Suprapubic skin (tissue), 4 donors: ENCODE results near the gene NAA35. TPM values are rescaled to one million over a fixed set of nuclear protein-coding genes. Genes with fewer than 3 reads are reported as not detected.
A peak's percentile ranks its signal among the peaks of the same experiment; 100 is the strongest.
"Not testable (repeated sequence)": the region's sequence is repeated elsewhere in the genome, so short reads cannot be mapped to it uniquely, and the experiment has no call there.

Experiments used
- DNase-seq, 2 donors: peaks; one replicate each; pipeline ENCODE4 v3.0.0-alpha.2; 2019; ENCODE audit warnings: low spot score in 2 of 2
- H3K27ac ChIP-seq: fragments of 200-600 bp; sonication (generic); one replicate; pipeline ENCODE4 v1.5.1; 2019
- H3K27me3 ChIP-seq: fragments of 200-600 bp; sonication (generic); one replicate; pipeline ENCODE4 v1.5.1; 2019
- H3K36me3 ChIP-seq: fragments of 200-600 bp; sonication (generic); one replicate; pipeline ENCODE4 v1.5.1; 2019
- H3K4me1 ChIP-seq: fragments of 200-600 bp; sonication (generic); one replicate; pipeline ENCODE4 v1.5.1; 2019
- H3K4me3 ChIP-seq: fragments of 200-600 bp; sonication (generic); one replicate; pipeline ENCODE4 v1.5.1; 2019; ENCODE audit warnings: mild to moderate bottlenecking
- H3K9me3 ChIP-seq: fragments of 200-600 bp; sonication (generic); one replicate; pipeline ENCODE4 v1.5.1; 2019
- CTCF ChIP-seq, 2 donors: fragments of 200-600 bp in 1 of 2; fragments of 450-650 bp in 1 of 2; sonication (generic) in 1 of 2; IDR thresholded peaks; one replicate each; pipeline ENCODE4 v1.5.1; 2016 to 2019; ENCODE audit warnings: antibody characterized with exemption in 2 of 2, mild to moderate bottlenecking in 1 of 2, moderate library complexity in 1 of 2
- EP300 ChIP-seq: sonication (generic); formaldehyde crosslinking; IDR thresholded peaks from one replicate; pipeline ENCODE4 v1.6.1; 2017; ENCODE audit warnings: antibody characterized with exemption
- POLR2A ChIP-seq, 2 donors: fragments of 450-650 bp; IDR thresholded peaks; one replicate each; pipeline ENCODE4 v1.6.1; 2017; ENCODE audit warnings: antibody characterized with exemption in 2 of 2, mild to moderate bottlenecking in 2 of 2, moderate library complexity in 2 of 2
- POLR2AphosphoS5 ChIP-seq, 3 donors: sonication (generic); formaldehyde crosslinking; IDR thresholded peaks; one replicate each; pipeline ENCODE4 v1.6.1; 2017; ENCODE audit warnings: antibody characterized with exemption in 3 of 3
- WGBS: methylation state at CpG from one replicate; pipeline ENCODE4 v1.1.5; 2018; 5-methylcytosine and 5-hydroxymethylcytosine counted together
- total RNA-seq, 4 donors: library from RNA; depleted of rRNA; stranded (reverse); fragments of >200 nt; gene quantifications; one replicate each; pipeline ENCODE4 v1.1.0, GENCODE V29; 2016

The NAA35 gene
- total RNA-seq, 4 donors from 2014 or later: 10.5 to 29.2 (median 13.2) TPM

- no peak overlapping the region for H3K4me3 ChIP-seq
- 79% methylated on average over 7 of the region's 7 CpGs for WGBS
- no peak for DNase-seq
- no peaks in the 10 kb centered on the region for H3K36me3 ChIP-seq
- peaks cover 4% of the 10 kb centered on the region for H3K4me1 ChIP-seq
- H3K27ac ChIP-seq: no peak overlapping the region
- no peaks in the 10 kb centered on the region for H3K9me3 ChIP-seq
- TF ChIP-seq CTCF (IDR thresholded peaks at IDR 0.05) (no peak), POLR2A (IDR thresholded peaks at IDR 0.05) (no peak), POLR2AphosphoS5 (IDR thresholded peaks at IDR 0.05) (no peak), EP300 (no peak)
- no peaks in the 10 kb centered on the region for H3K27me3 ChIP-seq
Observed at GRCh38 chr9:85917756-85918155, 23.2 kb upstream of the NAA35 start.

GRCh38 chr9:85925493-85925892, 15.5 kb upstream of the NAA35 start:
- no peak for TF ChIP-seq EP300
- no peak for TF ChIP-seq POLR2AphosphoS5 (IDR thresholded peaks at IDR 0.05)
- no peak for TF ChIP-seq POLR2A (IDR thresholded peaks at IDR 0.05)
- no peak for TF ChIP-seq CTCF (IDR thresholded peaks at IDR 0.05)
- H3K4me3 ChIP-seq: no peak overlapping the region
- no peaks in the 10 kb centered on the region for H3K36me3 ChIP-seq
- 88% methylated on average over 5 of the region's 5 CpGs for WGBS
- H3K9me3 ChIP-seq: no peaks in the 10 kb centered on the region
- DNase-seq: no peak
- H3K27me3 ChIP-seq: no peaks in the 10 kb centered on the region
- H3K4me1 ChIP-seq: peaks cover 6% of the 10 kb centered on the region
- no peak overlapping the region for H3K27ac ChIP-seq

GRCh38 chr9:85927076-85927475, 13.9 kb upstream of the NAA35 start:
- no peak for DNase-seq
- TF ChIP-seq CTCF (IDR thresholded peaks at IDR 0.05) (no peak), POLR2AphosphoS5 (IDR thresholded peaks at IDR 0.05) (no peak), EP300 (no peak), POLR2A (IDR thresholded peaks at IDR 0.05) (no peak)
- Histone ChIP-seq H3K4me1 (peaks cover 6% of the 10 kb centered on the region), H3K27me3 (no peaks in the 10 kb centered on the region), H3K27ac (no peak overlapping the region), H3K4me3 (no peak overlapping the region), H3K36me3 (no peaks in the 10 kb centered on the region), H3K9me3 (no peaks in the 10 kb centered on the region)
- WGBS: 25% methylated on average over 2 of the region's 2 CpGs

- WGBS: 84% methylated on average over 2 of the region's 2 CpGs
- DNase-seq: no peak
- Histone ChIP-seq H3K4me1 (peaks cover 6% of the 10 kb centered on the region), H3K4me3 (no peak overlapping the region), H3K27ac (no peak overlapping the region), H3K36me3 (no peaks in the 10 kb centered on the region), H3K27me3 (no peaks in the 10 kb centered on the region), H3K9me3 (no peaks in the 10 kb centered on the region)
- TF ChIP-seq EP300 (no peak), POLR2AphosphoS5 (IDR thresholded peaks at IDR 0.05) (no peak), CTCF (IDR thresholded peaks at IDR 0.05) (no peak), POLR2A (IDR thresholded peaks at IDR 0.05) (no peak)
Observed at GRCh38 chr9:85931495-85931894, 9.5 kb upstream of the NAA35 start.

GRCh38 chr9:85935950-85936349, 5.0 kb upstream of the NAA35 start:
- H3K9me3 ChIP-seq, H3K4me3 ChIP-seq, H3K36me3 ChIP-seq, H3K27ac ChIP-seq, H3K27me3 ChIP-seq, DNase-seq, H3K4me1 ChIP-seq: not testable (repeated sequence)
- WGBS: 90% methylated on average over 14 of the region's 14 CpGs

GRCh38 chr9:85940275-85940831, 593 bp upstream of the NAA35 start:
- Histone ChIP-seq H3K27me3 (no peaks in the 10 kb centered on the region), H3K27ac (peak overlapping the region; percentile 93), H3K9me3 (no peaks in the 10 kb centered on the region), H3K36me3 (peaks cover 3% of the 10 kb centered on the region), H3K4me3 (peak overlapping the region; percentile 93), H3K4me1 (peaks cover 30% of the 10 kb centered on the region)
- 23% methylated on average over 13 of the region's 13 CpGs for WGBS
- DNase-seq: no peak
- TF ChIP-seq POLR2A (IDR thresholded peaks at IDR 0.05) (peak in 1 of 2 donors; percentile 10), EP300 (peak; percentile 3), CTCF (IDR thresholded peaks at IDR 0.05) (no peak)
